HEK293 (cell line): ENCODE results near the gene NFE2L2.

Source experiments
- CTCF ChIA-PET: fragments of 350-600 bp; formaldehyde crosslinking; extraction: SDS; loops from one replicate; lab custom pipeline; 2021; ENCODE audit warnings: antibody characterized with exemption; lab: Yijun Ruan, JAX
- POLR2A ChIA-PET: fragments of 300-600 bp; formaldehyde crosslinking; extraction: SDS; loops from one replicate; lab custom pipeline; 2020; ENCODE audit warnings: antibody characterized with exemption, inconsistent platforms; lab: Yijun Ruan, JAX
- H3K27ac ChIP-seq: fragments of 200-500 bp; sonication (Bioruptor generic); 2 replicates; pipeline ENCODE4 v1.5.1; 2014; ENCODE audit warnings: low read depth, low read length, control low read depth, inconsistent platforms; ENCODE audit errors: extremely low read depth
- H3K36me3 ChIP-seq, 2 experiments: fragments of 200-500 bp in 1 of 2; sonication (Bioruptor generic) in 1 of 2; 1 replicate in 1 of 2; 2 replicates in 1 of 2; pipeline ENCODE4 v1.5.1; 2014 to 2017; ENCODE audit warnings: inconsistent platforms in 2 of 2, low read length in 2 of 2; ENCODE audit not compliant: control insufficient read depth in 2 of 2, insufficient read depth in 1 of 2
- H3K4me1 ChIP-seq: fragments of 200-500 bp; sonication (Bioruptor generic); 2 replicates; pipeline ENCODE4 v1.5.1; 2014; ENCODE audit warnings: mild to moderate bottlenecking, low read length, inconsistent platforms; ENCODE audit not compliant: control insufficient read depth, insufficient read depth
- H3K4me3 ChIP-seq: 2 replicates; pipeline ENCODE4 v1.5.1; 2011; ENCODE audit warnings: low read depth, mild to moderate bottlenecking, control low read depth, low read length, moderate library complexity
- H3K9me3 ChIP-seq: fragments of 200-500 bp; sonication (Bioruptor generic); 2 replicates; pipeline ENCODE4 v1.5.1; 2014; ENCODE audit warnings: low read depth, low read length, inconsistent platforms; ENCODE audit not compliant: control insufficient read depth, insufficient read depth
- FEZF1 ChIP-seq: fragments of 450-650 bp; formaldehyde crosslinking; IDR thresholded peaks from 2 replicates; pipeline ENCODE4 v1.5.1; 2016; ENCODE audit warnings: missing biosample characterization, missing genetic modification characterization
- ZBTB48 ChIP-seq: fragments of 450-650 bp; formaldehyde crosslinking; IDR thresholded peaks from 2 replicates; pipeline ENCODE4 v1.5.1; 2016; ENCODE audit warnings: missing biosample characterization, missing genetic modification characterization
- ZBTB8A ChIP-seq: fragments of 450-650 bp; formaldehyde crosslinking; IDR thresholded peaks from 2 replicates; pipeline ENCODE4 v1.5.1; 2016; ENCODE audit warnings: missing biosample characterization, missing genetic modification characterization
- ZEB2 ChIP-seq: fragments of 450-650 bp; formaldehyde crosslinking; IDR thresholded peaks from 2 replicates; pipeline ENCODE4 v1.5.1; 2016; ENCODE audit warnings: missing biosample characterization, missing genetic modification characterization
- ZFP3 ChIP-seq: fragments of 450-650 bp; formaldehyde crosslinking; IDR thresholded peaks from 2 replicates; pipeline ENCODE4 v1.5.1; 2016; ENCODE audit warnings: low read depth, missing biosample characterization, missing genetic modification characterization
- ZNF140 ChIP-seq: fragments of 450-650 bp; formaldehyde crosslinking; IDR thresholded peaks from 2 replicates; pipeline ENCODE4 v1.5.1; 2016; ENCODE audit warnings: missing biosample characterization, missing genetic modification characterization
- ZNF223 ChIP-seq: fragments of 450-650 bp; formaldehyde crosslinking; IDR thresholded peaks from 2 replicates; pipeline ENCODE4 v1.5.1; 2016; ENCODE audit warnings: missing biosample characterization, missing genetic modification characterization
- ZNF335 ChIP-seq: fragments of 450-650 bp; formaldehyde crosslinking; conservative IDR thresholded peaks from 2 replicates; pipeline ENCODE4 v1.5.1; 2016; ENCODE audit warnings: missing biosample characterization, missing genetic modification characterization
- ZNF366 ChIP-seq: fragments of 450-650 bp; formaldehyde crosslinking; conservative IDR thresholded peaks from 2 replicates; pipeline ENCODE4 v1.5.1; 2016; ENCODE audit warnings: missing biosample characterization, missing genetic modification characterization
- ZNF626 ChIP-seq: fragments of 450-650 bp; sonication (Bioruptor Pico); formaldehyde crosslinking; IDR thresholded peaks from 2 replicates; pipeline ENCODE4 v1.5.1; 2018; ENCODE audit warnings: missing biosample characterization, missing genetic modification characterization, inconsistent platforms
- ZNF629 ChIP-seq: fragments of 450-650 bp; formaldehyde crosslinking; IDR thresholded peaks from 2 replicates; pipeline ENCODE4 v1.5.1; 2017; ENCODE audit warnings: missing biosample characterization, missing genetic modification characterization
- ZNF670 ChIP-seq: fragments of 450-650 bp; formaldehyde crosslinking; IDR thresholded peaks from 2 replicates; pipeline ENCODE4 v1.5.1; 2016; ENCODE audit warnings: missing biosample characterization, missing genetic modification characterization, low read depth
- ZNF76 ChIP-seq: fragments of 450-650 bp; formaldehyde crosslinking; IDR thresholded peaks from 2 replicates; pipeline ENCODE4; 2016; ENCODE audit warnings: low read depth, missing biosample characterization, missing genetic modification characterization, borderline replicate concordance
- ZSCAN16 ChIP-seq: fragments of 450-650 bp; formaldehyde crosslinking; IDR thresholded peaks from 2 replicates; pipeline ENCODE4 v1.5.1; 2016; ENCODE audit warnings: missing biosample characterization, missing genetic modification characterization
- ZSCAN30 ChIP-seq: fragments of 450-650 bp; IDR thresholded peaks from 2 replicates; pipeline ENCODE4 v1.5.1; 2018; ENCODE audit warnings: missing biosample characterization, mild to moderate bottlenecking, missing genetic modification characterization, moderate library complexity
- TF ChIP-seq, protein P1 (sequence below): fragments of 450-650 bp; formaldehyde crosslinking; IDR thresholded peaks from 2 replicates; pipeline ENCODE4 v1.5.1; 2017; ENCODE audit warnings: missing biosample characterization, missing genetic modification characterization
- TF ChIP-seq, protein P2 (sequence below): fragments of 450-650 bp; formaldehyde crosslinking; IDR thresholded peaks from 2 replicates; pipeline ENCODE4 v1.5.1; 2016; ENCODE audit warnings: missing biosample characterization, missing genetic modification characterization
- TF ChIP-seq, protein P3 (sequence below): fragments of 450-650 bp; formaldehyde crosslinking; IDR thresholded peaks from 2 replicates; pipeline ENCODE4 v1.5.1; 2016; ENCODE audit warnings: missing biosample characterization, missing genetic modification characterization

The NFE2L2 gene

DNA sequence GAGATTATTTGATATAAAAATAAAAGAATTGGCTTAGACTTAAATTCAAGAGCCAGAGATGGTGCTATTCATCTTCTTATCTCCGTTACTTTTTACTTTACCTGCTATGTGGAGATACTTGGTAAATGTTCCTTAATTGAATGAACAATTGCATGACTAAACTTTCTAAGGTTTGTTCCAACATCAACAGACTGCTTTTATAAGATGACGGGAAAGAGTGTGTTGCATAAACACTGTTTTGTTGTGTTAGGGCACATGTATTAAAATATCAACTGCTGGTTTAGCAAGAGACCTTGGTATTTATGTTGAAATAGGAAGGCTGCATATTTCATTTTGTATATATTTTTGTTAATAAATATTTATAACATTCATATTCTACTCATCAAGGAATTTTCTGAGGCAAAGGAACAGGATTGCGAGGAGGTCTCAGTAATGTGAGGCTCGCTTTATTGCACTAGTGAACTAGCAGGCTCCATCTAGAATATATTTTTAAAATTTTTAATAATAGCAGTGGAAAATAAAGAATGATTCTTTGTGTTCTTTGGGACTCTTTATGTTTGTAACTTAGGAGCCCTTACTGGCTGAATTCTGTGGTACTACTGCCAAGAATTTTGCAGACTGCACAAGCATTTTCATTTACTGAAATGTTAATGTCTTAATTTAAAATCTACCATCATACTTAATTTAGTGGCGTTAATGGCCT, 10.7 kb upstream of the NFE2L2 start (continued):
- no peak for TF ChIP-seq ZBTB8A (tag by site-specific recombination)
- 0 out of 2 replicates have a peak, but pooled peaks have one; percentile 25 for TF ChIP-seq ZEB2
- TF ChIP-seq ZNF366 (tag by site-specific recombination) = 0 out of 2 replicates have a peak, but pooled peaks have one; percentile 26
- TF ChIP-seq ZNF626 (tag by site-specific recombination) = no peak
- peak; percentile 38; the same call in 1 of the 2 replicates for TF ChIP-seq ZNF629 (tag by site-specific recombination)
- no peak for TF ChIP-seq ZNF76
- TF ChIP-seq FEZF1 (tag by site-specific recombination) = no peak
- TF ChIP-seq ZNF670 = no peak

DNA sequence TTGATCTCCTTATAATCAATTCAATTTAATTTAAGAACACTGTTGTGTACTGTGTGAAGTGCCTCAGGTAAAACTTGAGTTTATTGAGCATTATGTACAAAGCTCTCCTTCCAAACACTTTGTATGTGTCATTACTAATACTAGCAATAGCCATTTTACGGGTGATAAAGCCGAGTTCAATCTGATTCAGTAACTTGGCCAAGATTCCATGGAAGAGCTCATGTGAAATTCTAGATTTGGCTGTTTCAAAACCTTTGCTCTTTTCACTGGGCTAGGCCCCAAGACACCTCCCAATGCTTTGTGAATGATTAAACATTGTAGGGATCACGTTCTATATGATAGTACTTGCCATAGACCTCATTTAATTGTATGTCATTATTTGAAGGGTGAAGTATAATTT, 8.9 kb upstream of the NFE2L2 start:
- ChIA-PET CTCF (interaction anchor here (1.0 to 1.2 kb wide), 2 partner anchors 9 to 109 kb away, joined by 4 to 8 read pairs; partner anchors contain the start of gene NFE2L2), POLR2A (interaction anchor here (1.2 kb wide), 1 partner anchor 9 kb away, joined by 6 read pairs; the partner anchor contains the start of gene NFE2L2)
- Histone ChIP-seq H3K4me3 (no peak overlapping the region), H3K27ac (no peak overlapping the region), H3K9me3 (no peaks in the 10 kb centered on the region), H3K4me1 (peaks cover 13% of the 10 kb centered on the region), H3K36me3 (no peaks in the 10 kb centered on the region)
- TF ChIP-seq ZBTB48 (tag by site-specific recombination) (no peak), ZSCAN30 (tag by site-specific recombination) (no peak), ZNF335 (0 out of 2 replicates have a peak, but pooled peaks have one; percentile 8), ZSCAN16 (tag by site-specific recombination) (no peak), ZFP3 (no peak), ZNF223 (tag by site-specific recombination) (no peak), ZNF140 (tag by site-specific recombination) (no peak), FEZF1 (tag by site-specific recombination) (peak; percentile 56)
- TF ChIP-seq, protein P1, sequence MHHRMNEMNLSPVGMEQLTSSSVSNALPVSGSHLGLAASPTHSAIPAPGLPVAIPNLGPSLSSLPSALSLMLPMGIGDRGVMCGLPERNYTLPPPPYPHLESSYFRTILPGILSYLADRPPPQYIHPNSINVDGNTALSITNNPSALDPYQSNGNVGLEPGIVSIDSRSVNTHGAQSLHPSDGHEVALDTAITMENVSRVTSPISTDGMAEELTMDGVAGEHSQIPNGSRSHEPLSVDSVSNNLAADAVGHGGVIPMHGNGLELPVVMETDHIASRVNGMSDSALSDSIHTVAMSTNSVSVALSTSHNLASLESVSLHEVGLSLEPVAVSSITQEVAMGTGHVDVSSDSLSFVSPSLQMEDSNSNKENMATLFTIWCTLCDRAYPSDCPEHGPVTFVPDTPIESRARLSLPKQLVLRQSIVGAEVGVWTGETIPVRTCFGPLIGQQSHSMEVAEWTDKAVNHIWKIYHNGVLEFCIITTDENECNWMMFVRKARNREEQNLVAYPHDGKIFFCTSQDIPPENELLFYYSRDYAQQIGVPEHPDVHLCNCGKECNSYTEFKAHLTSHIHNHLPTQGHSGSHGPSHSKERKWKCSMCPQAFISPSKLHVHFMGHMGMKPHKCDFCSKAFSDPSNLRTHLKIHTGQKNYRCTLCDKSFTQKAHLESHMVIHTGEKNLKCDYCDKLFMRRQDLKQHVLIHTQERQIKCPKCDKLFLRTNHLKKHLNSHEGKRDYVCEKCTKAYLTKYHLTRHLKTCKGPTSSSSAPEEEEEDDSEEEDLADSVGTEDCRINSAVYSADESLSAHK = peak; percentile 62
- TF ChIP-seq, protein P2, sequence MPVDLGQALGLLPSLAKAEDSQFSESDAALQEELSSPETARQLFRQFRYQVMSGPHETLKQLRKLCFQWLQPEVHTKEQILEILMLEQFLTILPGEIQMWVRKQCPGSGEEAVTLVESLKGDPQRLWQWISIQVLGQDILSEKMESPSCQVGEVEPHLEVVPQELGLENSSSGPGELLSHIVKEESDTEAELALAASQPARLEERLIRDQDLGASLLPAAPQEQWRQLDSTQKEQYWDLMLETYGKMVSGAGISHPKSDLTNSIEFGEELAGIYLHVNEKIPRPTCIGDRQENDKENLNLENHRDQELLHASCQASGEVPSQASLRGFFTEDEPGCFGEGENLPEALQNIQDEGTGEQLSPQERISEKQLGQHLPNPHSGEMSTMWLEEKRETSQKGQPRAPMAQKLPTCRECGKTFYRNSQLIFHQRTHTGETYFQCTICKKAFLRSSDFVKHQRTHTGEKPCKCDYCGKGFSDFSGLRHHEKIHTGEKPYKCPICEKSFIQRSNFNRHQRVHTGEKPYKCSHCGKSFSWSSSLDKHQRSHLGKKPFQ (tag by site-specific recombination) = no peak
- TF ChIP-seq, protein P3, sequence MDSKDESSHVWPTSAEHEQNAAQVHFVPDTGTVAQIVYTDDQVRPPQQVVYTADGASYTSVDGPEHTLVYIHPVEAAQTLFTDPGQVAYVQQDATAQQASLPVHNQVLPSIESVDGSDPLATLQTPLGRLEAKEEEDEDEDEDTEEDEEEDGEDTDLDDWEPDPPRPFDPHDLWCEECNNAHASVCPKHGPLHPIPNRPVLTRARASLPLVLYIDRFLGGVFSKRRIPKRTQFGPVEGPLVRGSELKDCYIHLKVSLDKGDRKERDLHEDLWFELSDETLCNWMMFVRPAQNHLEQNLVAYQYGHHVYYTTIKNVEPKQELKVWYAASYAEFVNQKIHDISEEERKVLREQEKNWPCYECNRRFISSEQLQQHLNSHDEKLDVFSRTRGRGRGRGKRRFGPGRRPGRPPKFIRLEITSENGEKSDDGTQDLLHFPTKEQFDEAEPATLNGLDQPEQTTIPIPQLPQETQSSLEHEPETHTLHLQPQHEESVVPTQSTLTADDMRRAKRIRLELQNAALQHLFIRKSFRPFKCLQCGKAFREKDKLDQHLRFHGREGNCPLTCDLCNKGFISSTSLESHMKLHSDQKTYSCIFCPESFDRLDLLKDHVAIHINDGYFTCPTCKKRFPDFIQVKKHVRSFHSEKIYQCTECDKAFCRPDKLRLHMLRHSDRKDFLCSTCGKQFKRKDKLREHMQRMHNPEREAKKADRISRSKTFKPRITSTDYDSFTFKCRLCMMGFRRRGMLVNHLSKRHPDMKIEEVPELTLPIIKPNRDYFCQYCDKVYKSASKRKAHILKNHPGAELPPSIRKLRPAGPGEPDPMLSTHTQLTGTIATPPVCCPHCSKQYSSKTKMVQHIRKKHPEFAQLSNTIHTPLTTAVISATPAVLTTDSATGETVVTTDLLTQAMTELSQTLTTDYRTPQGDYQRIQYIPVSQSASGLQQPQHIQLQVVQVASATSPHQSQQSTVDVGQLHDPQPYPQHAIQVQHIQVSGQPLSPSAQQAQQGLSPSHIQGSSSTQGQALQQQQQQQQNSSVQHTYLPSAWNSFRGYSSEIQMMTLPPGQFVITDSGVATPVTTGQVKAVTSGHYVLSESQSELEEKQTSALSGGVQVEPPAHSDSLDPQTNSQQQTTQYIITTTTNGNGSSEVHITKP = peak; percentile 48; the same call in 1 of the 2 replicates
